Stomach (tissue), 4 donors: ENCODE results near the gene CADPS.

Experiments used
- CTCF ChIP-seq, 7 experiments: fragments of 450-650 bp in 4 of 7; fragments of 200-600 bp in 3 of 7; sonication (generic) in 3 of 7; IDR thresholded peaks; one replicate each; pipeline ENCODE4 v1.5.1; 2016 to 2019; ENCODE audit warnings: antibody characterized with exemption in 7 of 7, control low read depth in 2 of 7, mild to moderate bottlenecking in 1 of 7
- EP300 ChIP-seq: sonication (generic); formaldehyde crosslinking; IDR thresholded peaks from one replicate; pipeline ENCODE4 v1.6.1; 2017; ENCODE audit warnings: antibody characterized with exemption

- TF ChIP-seq EP300 (no peak), CTCF (IDR thresholded peaks at IDR 0.05) (no peak)
Observed at GRCh38 chr3:62481962-62482361, 393.3 kb downstream of the CADPS start.
